ENCODE measurements around the gene FKBP14.

The FKBP14 gene

DNA sequence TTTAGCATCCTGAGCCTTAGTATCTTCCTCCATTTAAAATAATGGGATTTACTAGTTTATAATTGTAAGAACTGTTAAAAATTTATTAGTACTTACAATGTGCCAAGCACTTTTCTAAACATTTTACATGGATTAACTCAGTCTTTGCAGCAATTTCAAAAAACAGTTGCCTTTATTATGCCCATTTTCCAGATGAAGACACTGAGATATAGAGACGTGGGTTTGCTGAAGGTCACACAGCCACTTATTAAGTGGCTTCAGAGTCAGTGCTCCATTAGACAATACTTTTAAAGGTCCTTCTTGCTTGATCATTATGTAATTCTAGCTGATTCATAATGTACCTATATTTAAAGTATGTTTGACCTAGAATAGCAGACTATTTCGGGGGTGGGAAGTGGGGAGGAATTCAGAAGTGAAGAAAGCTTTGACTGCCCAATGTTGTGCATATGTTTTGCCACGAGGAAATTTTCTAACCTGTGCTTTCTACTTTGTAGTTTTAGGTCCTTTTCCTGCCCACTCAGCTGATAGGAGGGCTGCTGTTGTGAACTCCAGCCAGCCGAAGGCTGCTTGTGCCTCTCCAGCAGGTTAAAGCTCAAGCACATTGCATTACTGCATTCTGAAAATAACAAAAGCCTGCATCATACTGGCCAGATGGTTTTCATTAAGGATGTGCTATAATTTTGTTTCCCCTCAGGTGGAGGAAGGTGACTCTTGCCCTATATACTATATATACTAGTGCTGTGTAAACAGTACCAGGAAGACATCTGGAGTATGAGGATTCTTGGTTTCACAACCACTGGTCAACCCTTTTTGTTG, 6.0 kb upstream of the FKBP14 start:
- no peak for DNase-seq

DNA sequence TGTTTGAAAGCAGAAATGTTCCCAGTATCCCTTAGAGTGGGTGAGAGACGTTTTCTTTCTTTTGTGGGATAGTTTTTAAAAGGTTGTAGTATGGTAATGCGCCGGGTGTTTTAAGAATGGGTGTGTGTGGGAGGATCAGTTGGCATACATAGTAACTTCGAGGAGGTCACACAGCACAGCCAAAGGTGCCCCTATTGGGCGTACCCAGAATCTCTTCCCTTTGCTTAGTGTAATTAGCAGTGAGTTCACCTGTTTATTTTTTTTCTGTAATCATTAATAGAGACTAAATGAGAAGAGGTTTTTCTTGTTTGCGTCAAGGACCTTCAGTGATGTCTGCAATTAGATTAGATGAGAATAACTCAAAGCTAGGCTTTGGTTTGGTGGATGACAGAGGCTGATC, 3.2 kb upstream of the FKBP14 start:
- no peak for DNase-seq

DNA sequence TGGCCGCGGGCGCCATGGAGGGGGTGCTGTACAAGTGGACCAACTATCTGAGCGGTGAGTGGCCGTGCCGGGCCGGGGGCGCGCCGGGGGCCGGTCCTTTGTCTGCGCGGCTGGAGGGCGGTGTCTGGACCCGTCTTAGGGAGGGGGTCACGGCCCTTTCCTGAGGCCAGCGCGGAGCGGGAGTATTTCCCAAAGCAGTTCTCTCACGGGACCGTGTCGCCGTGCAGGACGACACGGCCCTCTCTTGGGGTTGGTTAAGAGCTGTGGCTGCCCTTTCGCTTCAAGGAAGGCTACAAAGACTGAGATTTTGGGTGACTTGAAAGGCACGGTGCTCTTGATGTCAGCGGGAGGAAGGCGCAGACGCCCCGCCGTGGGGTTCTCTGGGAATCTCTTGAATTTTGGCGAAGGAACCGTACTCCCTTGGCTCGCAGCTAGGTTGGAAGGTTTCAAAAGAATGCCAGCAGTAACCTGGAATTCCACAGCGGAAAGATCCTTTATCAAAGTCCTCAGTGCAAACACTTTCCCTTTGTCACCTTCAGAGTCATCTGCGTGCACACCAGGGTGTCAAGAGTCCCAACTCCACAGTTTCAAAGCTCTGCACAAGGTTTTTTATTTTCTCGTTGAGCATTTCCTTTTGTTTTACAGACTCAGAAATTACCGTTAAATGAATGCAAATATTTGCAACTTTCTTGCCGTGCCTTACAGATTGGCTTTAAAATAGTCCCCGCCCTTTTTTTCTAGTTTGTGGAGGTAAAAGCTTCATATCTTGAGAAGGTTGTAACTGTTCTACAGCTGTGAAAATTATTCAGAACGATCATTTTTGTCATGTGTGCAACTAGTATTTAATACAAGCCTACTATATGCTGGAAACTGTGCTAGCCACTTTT, 2.5 kb upstream of the FKBP14 start:
- DNase-seq = no peak

DNA sequence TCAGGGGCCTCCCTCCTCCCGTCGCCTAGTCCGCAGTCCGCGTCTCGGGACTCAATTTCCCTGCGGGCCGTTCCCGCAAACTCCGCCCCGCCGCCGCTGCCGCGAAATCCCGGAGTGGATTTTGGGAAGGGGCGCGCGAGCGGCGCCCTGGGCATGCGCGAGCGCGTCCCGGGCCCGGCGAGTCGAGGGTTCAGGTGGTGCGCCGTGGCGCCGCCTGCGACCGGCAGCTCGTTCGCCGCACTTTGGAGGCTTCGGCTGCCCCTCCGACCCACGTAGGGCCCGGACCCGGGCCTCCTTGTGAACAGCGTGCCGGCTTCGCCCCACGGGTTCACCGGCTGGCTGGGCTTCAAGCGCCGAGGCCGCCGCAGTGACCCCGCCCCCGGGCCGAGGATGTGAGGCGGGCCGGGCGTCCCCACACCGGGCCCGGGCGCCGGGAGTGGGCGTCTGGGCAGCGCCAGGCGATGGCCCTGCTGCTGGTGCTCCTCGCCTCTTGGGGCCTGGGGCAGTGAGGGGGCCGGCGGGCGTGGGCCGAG, 1.8 kb upstream of the FKBP14 start, which contains the start of gene PLEKHA8:
Gene PLEKHA8 (plus strand): TSS at position 197 of the 533 bp plus-strand sequence. CDS start 351 bp downstream, outside the sequence.
- DNase-seq = peak; percentile 71

DNA sequence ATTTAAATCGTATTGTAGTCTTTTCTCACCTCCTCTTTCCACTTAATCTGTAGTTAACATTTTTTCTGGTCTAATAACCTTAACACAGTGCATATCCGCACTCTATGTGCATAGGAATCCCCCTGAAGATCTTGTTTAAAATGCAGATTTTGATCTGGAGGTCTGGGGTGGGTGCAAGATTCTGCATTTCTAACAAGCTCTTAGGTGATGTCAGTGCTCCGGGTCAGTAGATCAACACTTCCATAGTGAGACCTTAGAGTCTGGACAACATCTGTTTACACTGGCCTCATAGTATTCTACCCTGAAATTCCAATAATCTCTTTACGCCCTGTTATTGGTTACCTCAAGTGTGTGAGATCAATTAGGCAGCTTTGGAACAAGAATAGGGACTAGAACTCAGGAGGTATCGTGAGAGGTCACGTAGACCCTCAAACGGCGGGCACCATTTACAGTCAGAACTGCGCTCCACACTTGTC, 1.3 kb upstream of the FKBP14 start:
- no peak for DNase-seq

DNA sequence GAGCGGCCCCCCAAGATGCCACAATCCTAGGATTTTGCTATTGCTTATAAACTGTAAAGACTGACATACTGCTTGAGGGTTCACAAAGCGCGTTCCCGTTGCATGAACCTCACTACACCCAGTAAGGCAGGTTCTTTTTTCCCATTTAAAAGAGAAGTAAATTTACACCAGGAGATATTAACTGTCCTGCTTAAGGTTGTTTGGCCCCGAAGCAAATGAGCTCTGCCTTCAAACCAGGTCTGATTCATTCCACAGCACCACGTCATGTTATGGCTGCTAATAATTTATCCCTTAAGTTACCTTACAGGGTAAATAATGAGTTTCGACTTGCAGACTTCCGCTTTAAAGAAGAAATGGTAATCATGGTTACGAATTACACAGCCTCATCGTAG, 559 bp upstream of the FKBP14 start:
- DNase-seq = no peak

DNA sequence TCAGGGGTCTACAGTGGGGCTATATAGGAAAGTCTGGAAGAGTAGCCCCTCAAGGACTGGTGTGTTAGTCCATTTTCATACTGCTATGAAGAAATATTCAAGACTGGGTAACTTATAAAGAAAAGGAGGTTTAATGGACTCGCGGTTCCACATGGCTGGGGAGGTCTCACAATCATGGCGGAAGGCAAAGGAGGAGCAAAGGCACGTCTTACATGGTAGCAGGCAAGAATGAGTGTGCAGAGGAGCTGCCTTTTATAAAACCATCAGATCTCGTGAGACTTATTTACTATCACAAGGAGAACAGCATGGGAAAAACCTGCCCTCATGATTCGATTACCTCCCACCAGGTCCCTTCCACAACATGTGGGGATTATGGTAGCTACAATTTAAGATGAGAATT, 3.0 kb downstream of the FKBP14 start:
- DNase-seq = no peak

DNA sequence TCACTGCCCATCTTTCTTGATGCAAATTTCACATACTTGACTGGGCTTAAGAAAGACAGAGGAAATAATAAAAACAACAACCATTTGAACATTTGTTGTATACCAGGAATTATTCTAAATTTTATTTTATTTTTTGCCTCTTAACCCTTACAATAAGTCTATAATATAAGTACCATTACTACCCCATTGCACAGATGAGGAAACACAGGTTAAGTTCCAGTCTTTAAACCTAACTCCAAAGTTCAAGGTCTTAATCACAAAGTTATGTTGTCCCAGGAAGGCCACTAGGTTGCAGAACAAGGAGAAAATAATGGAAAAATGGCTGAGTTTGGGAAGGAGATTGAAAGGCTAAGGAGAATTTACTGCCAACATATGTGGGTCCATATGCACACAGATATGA, 3.5 kb downstream of the FKBP14 start:
- DNase-seq = no peak

DNA sequence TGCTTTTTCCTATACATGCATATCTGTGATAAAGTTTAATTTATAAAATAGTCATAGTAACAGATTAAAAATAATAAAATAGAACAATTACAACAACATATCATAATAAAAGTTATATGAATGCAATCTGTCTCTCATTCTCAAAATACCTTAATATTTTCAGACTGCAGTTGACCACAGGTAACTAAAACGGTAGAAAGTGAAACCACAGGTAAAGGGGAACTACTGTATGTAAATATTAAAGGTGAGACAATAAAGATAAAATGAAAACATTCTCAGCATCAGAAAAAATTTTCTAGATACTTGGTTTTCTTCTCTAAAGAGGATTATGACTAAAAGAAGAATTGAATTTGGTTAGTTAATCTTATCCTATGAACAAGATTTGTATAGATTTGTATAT, 6.0 kb downstream of the FKBP14 start:
- DNase-seq = no peak

DNA sequence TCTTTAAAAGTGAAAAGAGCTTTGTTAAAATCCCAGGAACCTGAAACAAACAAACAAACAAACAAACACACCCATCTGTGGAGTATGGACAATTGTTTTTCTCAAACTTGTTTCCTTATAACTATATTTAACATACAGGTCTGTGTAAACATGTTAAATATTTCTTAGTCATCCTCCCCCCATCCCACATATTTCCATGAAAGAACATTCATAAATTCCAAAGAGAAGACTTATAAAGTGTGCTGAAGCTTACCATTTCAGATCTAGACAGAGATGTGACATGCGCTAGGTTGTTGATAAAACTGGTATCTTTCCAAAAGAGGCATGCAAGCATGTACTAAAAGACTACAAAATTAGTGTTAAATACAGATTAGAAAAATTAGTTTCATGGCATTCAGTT, 6.5 kb downstream of the FKBP14 start:
- no peak for DNase-seq

DNA sequence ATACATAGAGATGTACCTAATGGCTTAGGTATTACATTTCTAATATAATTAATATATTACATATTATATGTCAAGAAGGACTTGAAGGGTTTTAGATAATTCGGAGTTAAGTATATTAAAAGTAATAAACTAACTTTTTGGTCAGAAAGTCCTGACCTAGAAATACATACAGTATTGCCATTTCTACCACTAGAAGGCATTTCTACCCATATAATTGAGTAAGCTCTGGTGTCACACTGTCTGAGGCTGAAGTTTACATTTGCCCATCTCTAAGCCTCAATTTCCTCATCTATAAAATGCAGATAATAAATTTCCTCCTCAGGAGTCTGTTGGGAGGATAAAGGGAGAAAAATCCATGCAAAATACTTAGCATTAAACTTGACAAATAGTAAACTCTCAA, 7.1 kb downstream of the FKBP14 start:
- no peak for DNase-seq

DNA sequence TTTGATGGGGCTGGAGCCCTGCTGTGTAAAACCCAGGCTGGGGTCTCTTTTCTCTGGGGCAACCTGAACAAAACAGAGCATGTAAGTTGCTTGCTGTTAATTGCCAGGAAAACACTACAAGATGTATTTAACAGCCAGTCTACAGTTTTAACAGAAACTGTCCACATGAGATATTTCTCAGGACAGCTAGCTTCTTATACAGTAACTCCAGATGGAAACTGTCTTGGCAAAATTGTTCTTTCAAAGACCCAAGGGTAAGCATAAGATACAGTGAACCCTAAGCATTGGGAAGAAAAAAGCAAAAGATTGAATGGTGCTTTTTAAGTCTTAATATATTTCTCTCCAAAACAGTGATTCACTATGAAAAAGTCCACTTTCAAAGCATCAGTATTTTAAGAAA, 8.1 kb downstream of the FKBP14 start:
- no peak for DNase-seq

DNA sequence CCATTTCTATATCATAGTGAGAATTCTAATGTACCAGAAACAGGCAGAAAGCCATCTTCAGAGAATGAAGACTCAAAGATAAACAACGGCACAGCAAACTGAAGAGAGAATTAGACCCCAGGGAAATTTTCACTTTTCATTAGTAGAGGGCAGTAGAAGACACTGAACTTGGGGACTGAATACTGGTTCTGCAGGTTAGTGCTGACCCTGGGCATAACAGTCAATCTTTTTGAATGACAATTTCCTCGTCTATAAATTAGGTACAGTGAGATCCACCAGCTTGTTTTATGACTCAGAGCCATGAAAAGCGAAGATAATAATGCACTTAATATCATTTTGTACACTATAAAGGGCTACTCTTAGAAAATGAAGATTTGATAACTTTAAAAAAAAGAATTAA, 13.7 kb downstream of the FKBP14 start:
- DNase-seq = no peak

DNA sequence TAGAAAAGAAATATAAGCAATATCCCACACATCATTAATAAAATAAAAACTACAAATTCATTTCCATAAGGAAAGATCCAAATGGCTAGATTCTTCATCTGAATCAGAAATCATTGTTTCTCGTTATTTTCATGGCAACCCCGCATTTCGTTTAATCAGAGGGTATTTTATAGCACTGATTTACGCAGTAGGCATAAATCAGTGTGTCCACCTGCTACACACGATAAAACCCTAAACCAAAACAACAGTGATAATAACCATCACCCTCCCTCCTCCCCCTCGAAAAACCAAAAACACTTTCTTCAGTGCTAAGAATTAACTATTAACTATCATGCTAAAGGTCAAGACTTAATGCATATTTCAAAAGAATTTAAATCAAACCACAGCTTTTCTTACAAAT, 16.5 kb downstream of the FKBP14 start:
- DNase-seq = no peak

DNA sequence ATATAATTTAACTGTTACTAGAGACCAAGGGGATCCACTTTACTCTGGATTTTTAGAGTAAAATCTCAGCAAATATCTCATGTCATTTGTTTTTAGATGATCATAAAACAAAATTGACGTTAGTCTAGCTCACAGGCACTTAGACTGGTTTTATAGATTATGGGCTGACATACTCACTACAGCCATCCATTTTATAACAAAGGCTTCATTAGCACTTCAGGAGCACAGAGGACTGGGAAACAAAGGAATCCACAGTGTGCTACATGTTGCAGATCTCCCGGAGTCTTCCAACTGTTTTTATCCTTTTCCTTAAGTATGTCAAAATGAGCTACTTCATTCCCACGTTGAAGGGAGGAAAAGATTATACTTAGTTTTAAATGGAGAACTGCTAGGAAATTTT, 21.0 kb downstream of the FKBP14 start:
- DNase-seq = no peak

DNA sequence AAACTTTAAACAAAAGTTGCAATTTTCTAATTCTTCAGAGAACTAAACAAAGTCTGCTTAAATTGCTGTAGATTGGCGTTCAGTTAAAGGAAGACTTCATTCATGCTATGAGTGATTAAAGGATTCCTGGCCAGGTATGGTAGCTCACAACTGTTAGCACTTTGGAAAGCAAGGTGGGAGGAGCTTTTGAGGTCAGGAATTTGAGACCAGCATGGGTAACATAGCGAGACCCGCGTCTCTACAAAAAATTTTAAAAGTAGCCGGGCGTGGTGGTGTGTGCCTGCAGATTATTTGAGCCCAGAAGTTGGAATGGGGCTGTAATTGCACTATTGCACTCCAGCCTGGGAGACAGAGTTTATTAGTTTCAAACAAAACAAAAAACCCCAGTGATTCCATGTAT, 23.4 kb downstream of the FKBP14 start:
- no peak for DNase-seq

DNA sequence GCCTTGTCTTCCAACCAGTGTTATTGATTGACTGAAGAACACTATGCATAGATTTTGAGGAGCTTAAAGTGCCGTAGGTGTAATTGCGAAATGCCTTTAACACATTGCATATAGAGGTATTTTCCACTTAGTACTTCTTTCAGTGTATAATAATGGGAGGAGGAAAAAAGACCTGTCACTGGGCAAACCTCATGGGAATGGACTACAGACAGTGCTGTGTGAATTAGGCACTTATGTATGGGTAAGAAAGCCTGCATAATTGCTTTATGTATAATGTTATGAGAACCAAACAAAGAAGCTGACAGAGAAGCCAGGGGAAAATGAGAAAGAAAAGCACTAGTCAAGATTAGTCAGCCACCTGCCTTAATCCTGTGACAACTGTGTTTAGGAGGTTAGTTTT, 24.5 kb downstream of the FKBP14 start:
- no peak for DNase-seq

DNA sequence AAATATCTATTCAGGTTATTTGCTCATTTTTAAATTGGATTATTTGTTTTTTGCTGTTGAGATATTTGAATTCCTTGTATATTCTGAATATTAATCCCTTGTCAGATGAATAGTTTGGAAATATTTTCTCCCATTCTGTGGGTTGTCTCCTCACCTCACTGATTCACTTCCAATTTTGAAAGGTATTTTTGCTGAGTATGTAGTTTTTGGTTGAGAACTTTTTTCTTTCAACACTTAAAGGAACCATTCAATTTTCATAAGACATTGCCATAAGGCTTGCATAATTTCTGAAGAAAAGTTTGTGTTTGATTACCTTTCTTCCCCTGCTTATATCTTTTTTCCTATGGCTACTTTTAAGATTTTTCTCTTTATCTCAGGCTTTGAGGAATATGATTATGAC, 28.0 kb downstream of the FKBP14 start:
- no peak for DNase-seq

DNA sequence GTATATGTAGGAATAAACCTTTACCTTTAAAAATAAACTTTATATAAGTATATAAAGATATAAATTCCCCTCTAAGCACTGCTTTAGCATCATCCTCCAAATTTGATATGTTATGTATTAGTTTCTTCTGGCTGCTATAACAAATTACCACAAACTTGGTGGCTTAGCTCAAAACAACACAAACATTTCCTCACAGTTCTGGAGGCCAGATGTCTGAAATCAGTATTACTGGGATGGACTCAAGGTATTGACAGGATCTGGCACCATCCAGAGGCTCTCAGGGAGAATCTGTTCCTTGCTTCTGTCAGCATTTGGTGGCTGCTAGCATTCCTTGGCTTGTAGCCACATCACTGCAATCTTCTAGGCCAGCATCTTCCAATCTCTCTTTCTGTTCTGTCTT, 30.2 kb downstream of the FKBP14 start:
- DNase-seq = no peak

DNA sequence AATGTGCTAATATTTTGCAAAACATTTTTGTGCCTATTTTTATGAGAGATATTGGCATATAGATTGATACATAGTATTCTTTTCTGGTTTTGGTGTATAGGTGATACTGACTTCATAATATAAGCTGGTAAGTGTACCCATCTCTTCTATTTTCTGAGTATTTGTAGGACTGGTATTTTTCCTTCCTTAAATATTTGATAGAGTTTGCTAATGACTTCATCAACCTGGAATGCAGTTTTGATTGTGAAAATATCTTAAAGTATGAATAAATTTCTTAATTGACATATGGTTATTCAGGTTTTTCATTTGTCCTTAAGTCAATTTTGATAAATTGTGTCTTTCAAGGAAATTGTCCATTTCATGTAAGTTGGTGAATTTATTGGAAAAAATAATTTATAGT, 30.9 kb downstream of the FKBP14 start:
- no peak for DNase-seq

DNA sequence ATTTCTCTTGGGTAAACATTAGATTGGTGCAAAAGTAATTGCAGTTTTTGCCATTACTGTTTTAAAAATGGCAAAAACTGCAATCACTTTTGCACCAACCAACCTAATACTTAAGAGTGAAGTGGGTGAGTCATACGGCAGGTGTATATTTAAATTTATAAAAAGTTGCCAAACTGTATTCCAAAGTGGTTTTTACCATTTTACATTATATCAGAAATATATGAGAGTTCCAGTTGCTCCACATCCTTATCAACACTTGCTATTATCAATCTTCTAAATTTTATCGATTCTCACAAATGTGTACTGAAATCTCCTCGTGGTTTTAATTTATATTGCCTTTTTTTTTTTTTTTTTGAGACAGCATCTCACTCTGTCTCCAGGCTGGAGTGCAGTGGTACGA, 33.4 kb downstream of the FKBP14 start:
- DNase-seq = no peak

DNA sequence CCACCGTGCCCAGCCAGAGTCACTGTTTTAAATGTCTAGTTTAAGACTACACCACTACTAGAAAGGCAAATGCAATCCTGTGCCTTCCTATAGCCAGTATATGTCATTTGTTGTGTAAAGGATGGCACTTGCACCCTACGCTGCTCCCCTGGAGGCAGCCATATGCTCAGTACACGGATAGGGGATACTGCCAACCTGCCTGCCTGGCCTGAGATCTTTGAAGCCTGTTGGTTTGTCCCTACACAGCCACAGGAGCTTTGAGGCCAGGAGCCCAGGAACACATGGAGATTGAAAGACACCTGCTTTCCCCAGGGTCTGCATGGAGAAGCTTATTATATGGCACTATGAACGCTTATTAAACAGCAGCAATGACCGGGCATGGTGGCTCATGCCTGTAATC, 34.6 kb downstream of the FKBP14 start:
- DNase-seq = no peak

DNA sequence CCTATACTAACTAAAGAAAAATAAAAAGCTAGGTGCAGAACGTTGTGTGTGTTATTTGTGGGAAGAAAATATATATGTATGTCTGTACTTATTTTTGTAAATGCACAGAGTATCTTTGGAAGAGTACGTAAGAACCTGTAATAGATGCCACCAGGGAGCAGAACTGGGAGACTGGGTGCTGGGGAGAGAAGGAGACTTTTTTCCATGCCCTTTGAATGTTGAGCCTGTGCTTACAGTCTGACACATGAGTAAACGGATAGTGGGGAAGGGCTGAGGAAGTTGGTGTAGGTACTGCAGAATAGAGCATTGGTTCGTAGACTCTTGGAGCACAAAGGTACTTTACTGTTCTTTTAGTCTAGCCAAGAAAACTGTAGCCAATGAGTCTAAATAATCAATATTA, 35.6 kb downstream of the FKBP14 start:
- DNase-seq = no peak

Data from NCI-H2029 (cell line).